GM23338 (cell line): Measurements from ENCODE around the gene TAS2R41.

Experiments
- CREB1 ChIP-seq: fragments of 250-450 bp; sonication (Bioruptor Pico); IDR thresholded peaks from 2 replicates; pipeline ENCODE4 v1.5.0; 2020; ENCODE audit warnings: low read depth, mild to moderate bottlenecking, moderate library complexity
- EZH2 ChIP-seq: fragments of 200-600 bp; sonication (generic); IDR thresholded peaks from one replicate; pipeline ENCODE4 v1.8.0; 2017; ENCODE audit warnings: antibody characterized with exemption, mild to moderate bottlenecking, low read depth; ENCODE audit not compliant: unreplicated experiment
- POLR2AphosphoS5 ChIP-seq: IDR thresholded peaks from 2 replicates; pipeline ENCODE4 v1.6.1; 2016; ENCODE audit warnings: antibody characterized with exemption, low read depth
- ZNF331 ChIP-seq: fragments of 250-450 bp; sonication (Bioruptor Pico); IDR thresholded peaks from 2 replicates; pipeline ENCODE4 v1.5.0; 2020; ENCODE audit warnings: low read depth, mild to moderate bottlenecking, moderate library complexity
- TF ChIP-seq, protein P1 (sequence below), 2 experiments: fragments of 200-600 bp in 1 of 2; sonication (generic) in 1 of 2; conservative IDR thresholded peaks; 2 replicates each; pipeline versions ENCODE4 v1.5.1 to v1.6.1; 2016 to 2017; ENCODE audit warnings: antibody characterized with exemption in 2 of 2, low read depth in 2 of 2, mild to moderate bottlenecking in 2 of 2, moderate library complexity in 1 of 2

DNA sequence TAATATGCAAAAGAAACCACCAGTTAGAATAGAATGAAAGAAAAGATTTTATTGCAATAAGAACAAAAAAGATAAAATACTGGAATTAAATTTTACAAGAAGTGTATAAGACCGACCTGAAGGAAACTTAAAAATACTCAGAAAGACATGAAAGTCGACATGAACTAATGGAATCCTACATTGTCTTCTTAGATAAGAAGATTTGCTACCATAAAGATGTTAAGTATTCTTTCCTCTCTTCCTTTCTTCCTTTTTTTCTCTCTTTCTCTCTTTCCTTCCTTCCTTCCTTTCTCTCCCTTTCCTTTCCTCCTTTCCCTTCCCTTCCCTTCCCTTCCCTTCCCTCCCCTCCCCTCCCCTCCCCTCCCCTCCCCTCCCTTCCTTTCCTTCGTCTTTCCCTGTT is 27.9 kb upstream of the TAS2R41 start:
- TF ChIP-seq, protein P1, sequence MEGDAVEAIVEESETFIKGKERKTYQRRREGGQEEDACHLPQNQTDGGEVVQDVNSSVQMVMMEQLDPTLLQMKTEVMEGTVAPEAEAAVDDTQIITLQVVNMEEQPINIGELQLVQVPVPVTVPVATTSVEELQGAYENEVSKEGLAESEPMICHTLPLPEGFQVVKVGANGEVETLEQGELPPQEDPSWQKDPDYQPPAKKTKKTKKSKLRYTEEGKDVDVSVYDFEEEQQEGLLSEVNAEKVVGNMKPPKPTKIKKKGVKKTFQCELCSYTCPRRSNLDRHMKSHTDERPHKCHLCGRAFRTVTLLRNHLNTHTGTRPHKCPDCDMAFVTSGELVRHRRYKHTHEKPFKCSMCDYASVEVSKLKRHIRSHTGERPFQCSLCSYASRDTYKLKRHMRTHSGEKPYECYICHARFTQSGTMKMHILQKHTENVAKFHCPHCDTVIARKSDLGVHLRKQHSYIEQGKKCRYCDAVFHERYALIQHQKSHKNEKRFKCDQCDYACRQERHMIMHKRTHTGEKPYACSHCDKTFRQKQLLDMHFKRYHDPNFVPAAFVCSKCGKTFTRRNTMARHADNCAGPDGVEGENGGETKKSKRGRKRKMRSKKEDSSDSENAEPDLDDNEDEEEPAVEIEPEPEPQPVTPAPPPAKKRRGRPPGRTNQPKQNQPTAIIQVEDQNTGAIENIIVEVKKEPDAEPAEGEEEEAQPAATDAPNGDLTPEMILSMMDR (conservative IDR thresholded peaks at IDR 0.05; ENCODE audit: low read depth in 2 of 2): no peak
- TF ChIP-seq POLR2AphosphoS5 (no peak), CREB1 (CRISPR knock-in tag) (no peak), ZNF331 (CRISPR knock-in tag) (no peak), EZH2 (no peak)
